Fibroblast of the conjunctiva (primary cell): Measurements from ENCODE around the gene CDKN2B-AS1.

Source experiments
- DNase-seq: peaks from one replicate; pipeline ENCODE4 v3.0.0-alpha.2; 2010; ENCODE audit warnings: low read depth

The CDKN2B-AS1 gene

DNA sequence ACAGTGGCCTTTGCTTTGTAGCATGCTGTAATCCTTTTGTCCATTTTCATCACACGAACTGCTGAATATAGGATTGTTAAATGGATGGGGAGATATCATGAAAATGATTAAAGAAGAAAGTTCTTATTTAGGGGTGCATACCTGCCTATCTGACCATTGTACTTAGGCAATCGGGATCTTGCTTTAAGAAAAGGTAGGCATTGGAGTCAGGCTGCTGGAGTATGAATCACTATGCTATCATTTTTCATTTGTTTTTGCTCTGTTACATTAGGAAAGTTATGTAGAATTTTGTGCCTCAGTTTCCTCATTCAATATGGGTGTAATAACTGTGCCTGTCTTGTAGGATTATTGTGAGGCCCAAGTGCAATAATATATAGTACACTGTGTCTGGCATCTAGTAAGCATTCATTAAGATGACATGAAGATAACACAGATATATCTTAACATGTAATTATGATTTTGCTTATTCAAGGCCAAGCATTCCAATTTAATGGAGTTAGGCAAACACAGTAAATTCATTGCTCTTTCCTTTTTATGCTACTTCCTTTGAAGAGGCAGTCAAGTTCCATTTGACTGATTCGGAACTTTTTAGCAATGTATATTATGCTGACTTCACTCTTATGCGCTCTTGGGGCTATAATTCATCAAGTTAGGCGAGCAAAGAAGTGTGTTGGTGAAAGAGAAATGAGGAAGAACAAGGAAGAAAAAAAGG, 124.4 kb downstream of the CDKN2B-AS1 start:
- no peak for DNase-seq

DNA sequence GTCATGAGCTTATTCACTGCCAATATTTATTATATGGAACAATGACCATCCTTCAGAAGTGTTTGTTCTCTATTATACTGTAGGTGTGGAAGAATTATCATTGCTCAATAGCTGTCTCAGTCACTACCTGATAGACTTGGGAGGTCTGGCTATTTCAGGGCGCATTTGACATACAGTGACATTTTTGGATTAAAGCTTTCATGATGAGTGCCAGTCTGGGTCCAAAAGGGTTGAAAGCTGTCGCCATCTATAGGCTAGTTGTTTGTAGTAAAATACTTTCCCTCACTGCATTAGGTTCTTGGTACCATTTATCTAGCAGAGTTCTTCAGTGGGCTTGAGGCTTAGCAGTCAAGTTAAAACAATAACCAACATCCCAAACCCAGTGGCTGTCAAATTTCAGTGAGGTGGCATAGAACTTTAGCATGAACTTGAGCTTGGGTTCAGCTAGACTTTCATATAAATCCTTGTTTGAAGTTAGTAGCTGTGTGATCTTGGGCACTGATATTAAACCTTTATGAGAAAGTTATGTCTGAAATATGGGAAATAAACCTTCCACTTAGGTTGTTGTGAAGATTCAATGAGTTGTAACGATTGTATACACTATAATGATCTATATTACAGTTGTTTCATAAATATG, 125.0 kb downstream of the CDKN2B-AS1 start:
- peak; percentile 42 for DNase-seq

DNA sequence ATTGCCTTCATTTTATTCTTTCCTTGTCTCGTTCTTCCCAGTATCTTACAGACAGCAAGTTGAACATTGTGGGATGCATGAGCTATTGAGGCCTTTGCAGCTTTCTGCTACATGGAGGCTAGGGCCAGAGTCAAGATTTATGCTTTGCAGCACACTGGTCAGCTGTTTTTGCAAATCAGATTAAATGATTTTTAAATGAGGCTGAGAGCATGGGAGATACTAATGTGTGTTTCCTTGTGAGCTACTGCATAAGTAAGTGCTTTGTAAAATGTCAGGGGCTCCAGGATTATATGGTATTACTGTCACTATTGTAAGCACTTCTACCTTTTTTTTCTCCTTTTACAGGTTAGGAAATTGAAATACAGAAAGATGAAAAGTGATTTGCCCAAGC, 125.6 kb downstream of the CDKN2B-AS1 start:
- DNase-seq, result no peak

DNA sequence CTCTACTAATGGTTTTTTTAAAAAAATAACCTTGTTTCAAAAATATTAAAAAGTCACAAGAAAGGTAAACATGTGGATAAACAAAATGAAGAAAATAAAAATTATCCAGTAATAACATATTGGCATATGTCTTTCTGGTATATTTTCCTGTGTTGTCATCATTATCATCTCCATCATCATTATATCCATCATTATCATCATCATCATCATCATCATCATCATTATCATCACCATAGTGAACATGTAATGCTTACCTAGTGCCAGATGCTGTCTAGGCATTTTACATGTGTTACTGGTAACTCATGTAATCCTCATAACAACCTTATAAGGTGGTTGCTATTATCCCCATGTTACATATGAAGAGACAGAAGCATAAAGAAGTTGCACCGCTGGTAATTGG, 126.0 kb downstream of the CDKN2B-AS1 start:
- DNase-seq, result no peak

DNA sequence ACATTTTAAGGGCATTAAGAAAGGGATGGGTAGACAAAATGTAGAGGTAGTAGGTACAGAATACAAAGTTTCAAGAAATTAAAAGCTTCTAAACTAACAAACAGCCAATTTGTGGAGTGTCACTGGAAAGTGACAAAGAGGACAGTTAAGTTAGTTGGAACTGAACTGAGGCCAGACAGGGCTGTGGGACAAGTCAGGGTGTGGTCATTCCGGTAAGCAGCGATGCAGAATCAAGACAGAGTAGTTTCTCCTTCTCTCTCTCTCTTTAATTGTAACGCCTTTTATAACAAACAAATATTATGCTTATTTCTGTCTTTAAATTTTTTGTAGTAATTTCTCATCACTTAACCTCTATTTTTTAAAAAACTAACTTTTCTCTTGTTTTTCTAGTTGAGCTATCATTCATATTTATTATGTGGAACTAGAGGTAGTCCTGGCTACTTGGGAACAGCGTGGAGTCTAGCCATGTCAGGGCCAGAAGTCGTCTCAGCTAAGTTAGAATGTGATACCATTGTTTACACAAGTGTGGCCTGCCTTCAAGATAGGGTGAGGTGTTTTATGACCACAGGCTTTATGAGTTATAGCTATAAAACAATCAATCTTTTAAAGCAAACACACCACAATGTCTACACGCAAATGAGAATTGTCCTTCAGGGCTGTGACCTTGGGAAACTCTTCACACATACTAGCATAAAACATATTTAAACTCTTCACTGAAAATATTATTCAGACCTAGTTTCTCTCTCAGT, 129.8 kb downstream of the CDKN2B-AS1 start:
- no peak for DNase-seq

DNA sequence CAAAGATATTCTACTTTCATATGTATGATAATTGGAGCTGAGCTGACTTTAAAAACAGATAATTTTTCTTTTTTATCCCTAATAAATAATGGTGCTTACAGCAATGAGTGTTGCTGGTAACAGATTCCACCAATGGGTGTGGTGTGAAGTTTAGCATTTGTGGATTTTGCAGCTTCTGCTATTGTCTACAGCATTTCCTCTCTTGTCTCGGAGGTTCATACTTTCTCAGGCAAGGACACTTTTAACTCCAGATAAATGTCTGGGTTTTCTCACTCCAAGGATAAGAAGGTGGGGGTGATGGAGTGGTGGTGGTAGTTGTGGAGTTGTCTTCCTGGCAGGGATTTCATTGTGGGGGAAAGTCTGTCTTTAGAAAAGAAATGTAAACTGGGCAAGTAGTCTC, 134.5 kb downstream of the CDKN2B-AS1 start:
- no peak for DNase-seq

DNA sequence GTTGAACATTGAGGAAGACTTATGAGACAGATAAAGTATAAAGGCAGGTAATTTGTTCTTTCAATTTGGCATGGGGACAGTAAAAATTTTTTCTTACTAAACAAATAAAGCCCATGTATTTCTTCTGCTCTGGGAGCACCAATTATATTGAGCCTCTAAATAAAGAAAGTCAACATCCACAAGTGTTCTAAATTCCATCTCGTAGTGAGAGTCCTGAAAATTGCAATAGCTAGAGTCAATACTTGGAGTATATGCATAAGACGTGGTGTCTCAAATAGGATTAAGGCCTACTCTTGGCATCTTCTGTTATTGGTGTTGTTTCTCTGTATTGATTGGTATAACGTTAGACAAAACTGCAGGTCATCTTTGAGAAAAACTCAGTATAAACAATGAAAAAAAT, 135.0 kb downstream of the CDKN2B-AS1 start:
- DNase-seq, result no peak

DNA sequence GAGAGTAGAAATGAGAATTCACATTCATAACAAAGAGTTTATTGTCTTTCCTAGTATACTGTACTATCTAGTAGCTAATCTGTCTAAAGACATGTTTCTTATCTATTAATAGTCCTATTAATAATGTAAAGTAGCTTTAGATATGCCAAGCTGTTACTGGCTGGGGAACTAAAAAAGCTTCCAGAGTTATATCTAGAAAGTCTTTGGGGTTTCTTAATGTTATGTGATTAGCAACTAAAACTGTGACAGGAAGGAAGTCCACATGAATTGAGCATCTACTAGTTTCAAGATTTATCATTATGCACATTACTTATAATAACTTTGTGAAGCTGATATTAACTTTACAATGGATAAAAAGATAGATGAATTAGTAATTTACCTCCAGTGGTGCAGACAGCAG, 137.2 kb downstream of the CDKN2B-AS1 start:
- DNase-seq, result no peak

DNA sequence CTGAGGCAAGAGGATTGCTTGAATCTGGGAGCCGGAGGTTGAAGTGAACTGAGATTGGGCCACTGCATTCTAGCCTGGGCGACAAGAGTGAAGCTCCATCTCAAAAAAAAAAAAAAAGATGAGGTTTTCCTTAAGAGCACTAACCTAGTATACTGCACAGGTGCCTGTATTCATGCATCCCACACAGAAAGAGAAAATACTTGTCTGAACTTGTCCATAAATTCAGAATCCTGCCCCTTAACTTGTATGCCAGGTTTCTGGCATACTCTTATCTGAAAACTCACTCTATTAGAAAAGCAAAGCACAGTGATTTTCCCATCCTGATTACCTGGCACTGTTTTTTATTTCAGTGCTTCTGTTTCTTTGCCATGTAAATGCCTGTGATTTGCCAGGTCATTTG, 139.8 kb downstream of the CDKN2B-AS1 start:
- no peak for DNase-seq

DNA sequence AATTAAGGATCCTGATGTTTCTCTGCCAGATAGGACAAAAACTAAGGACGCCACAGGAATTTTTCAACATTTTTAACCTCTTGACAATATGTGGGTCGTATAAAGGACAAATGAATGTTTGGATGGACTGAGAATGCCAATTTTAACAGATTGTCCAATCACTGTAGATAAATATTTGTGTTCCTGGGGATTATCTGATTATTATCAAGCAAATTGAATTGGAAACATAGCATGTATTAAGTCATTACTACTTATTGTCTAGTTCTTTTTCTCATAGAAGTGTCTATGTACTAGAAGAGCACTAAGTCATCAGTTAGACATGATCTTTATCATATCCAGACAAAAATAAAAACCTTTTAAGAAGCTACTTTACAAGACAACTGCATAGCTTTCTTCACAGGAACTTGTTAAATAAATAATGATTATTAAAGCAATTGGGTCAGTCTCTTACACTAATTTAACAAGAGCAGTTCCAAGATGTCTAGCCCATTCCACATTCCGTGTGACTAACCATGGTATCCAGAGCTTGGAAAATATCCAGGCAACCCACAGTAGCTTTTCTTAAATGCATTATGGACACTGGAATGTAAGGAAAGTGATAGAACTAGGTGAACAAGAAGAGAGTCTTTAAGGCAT, 142.0 kb downstream of the CDKN2B-AS1 start:
- no peak for DNase-seq

DNA sequence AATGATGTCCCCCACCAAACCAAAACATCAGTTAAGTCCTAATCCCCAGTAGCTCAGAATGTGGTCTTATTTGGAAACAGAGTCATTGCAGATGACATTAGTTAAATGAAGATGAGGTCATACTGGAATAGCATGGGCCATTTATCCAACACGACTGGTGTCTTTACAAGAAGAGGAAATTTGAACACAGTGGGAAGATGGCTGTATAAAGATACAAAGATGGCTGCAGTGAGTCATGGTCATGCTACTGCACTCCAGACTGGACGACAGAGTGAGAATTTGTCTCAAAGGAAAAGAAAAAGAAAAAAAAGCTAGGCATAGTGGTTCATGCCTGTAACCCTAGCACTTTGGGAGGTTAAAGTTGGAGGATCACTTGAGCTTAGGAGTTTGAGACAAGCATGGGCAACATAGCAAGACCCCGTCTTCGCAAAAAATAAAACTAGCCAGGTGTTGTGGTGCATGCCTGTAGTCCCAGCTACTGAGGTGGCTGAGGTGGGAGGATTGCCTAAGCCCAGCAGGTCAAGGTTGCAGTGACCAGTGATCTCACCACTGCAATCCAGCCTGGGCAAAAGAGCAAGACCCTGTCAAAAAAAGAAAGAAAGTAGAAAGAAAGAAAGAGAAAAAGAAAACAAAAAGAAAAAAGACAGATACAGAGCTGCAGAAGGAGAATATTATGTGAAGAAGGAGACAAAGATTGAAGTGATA, 144.5 kb downstream of the CDKN2B-AS1 start:
- no peak for DNase-seq

DNA sequence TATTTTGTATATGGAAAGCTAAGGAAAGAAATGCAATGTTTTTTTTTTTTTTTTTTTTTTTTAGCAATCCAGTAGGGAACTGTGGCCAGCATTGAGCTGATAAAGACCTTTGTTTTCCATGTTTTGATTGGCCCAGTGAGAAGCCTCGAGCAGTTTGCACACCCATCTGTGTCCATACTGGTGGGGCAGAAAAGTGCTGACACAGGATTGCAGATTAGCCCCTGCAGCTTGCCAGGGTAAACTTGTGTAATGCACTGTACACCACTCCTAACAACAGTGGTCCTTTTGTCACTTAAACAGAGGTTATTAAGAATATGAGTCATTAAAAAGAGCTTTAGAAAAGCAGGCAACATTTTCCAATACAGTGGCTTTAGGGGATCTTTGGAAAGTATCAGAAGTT, 147.3 kb downstream of the CDKN2B-AS1 start:
- DNase-seq, result no peak

DNA sequence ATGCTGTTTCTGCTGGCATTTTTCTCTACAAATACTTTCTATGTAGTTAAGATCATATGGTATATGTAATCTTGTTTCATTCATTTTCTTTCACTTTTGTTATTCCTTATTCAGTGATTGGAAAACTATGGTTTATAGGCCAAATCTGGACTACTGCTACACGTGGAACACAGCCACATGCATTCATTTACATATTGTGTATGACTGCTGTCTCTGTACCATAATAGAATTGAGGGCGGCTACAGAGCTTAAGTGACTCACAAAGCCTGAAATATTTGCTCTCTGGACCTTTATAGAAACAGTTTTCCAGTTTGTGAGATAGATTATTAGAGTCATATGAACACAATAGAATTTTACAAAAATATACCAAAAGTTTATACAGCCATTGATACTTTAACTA, 148.1 kb downstream of the CDKN2B-AS1 start:
- DNase-seq, result no peak

DNA sequence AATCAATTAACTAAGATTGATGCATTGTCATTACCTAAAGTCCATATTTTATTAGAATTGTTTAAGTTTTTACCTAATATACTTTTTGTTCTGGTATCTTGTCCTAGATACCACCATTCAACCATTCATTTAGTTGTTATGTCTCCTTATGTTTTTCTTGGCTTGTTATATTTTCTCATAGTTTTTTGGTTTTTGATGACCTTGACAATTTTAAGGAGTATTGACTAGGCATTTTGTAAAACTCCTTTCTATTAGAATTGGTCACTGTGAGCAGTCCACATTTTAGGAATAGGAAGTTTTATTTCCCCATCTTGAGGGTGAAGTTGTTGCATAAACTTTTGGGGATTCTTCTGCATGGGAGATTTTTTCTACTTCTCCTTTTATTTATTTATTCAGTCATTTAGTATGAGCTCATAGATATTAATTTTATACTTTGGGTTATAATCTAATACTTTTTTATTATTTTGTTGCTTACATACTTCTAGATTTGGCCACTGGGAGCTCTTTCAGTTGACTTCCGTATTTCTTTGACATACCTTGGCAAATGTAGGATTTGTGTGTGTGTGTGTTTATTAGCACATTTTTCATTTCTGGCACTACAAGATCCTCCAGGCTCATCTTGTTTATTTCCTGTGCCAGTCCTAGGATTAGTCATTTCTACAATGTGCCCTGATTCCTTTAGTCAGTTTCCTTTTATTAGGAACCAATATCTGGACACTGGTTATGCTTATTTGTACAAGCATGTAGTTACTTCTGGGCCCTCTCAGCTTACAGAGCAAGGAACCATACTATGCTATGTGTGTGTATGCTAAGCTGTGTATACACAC, 149.4 kb downstream of the CDKN2B-AS1 start:
- no peak for DNase-seq

DNA sequence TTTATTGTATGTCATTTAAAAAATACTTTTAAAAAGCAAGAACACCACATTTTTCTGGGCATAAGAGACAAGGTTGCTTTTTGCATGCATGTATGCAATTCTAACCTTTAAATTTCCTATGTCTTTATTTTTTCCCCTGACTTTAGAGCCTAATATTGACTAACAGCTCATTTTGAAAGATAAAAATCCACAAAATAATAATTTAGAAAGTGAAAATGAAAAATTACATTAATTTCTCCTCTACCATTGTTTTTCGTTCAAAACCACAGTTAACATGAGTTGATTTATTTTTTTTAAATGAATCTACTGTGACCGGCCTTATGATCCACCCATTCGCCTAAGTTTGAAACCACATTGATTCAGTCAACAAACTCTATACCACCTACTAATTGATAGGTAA, 152.0 kb downstream of the CDKN2B-AS1 start:
- no peak for DNase-seq

DNA sequence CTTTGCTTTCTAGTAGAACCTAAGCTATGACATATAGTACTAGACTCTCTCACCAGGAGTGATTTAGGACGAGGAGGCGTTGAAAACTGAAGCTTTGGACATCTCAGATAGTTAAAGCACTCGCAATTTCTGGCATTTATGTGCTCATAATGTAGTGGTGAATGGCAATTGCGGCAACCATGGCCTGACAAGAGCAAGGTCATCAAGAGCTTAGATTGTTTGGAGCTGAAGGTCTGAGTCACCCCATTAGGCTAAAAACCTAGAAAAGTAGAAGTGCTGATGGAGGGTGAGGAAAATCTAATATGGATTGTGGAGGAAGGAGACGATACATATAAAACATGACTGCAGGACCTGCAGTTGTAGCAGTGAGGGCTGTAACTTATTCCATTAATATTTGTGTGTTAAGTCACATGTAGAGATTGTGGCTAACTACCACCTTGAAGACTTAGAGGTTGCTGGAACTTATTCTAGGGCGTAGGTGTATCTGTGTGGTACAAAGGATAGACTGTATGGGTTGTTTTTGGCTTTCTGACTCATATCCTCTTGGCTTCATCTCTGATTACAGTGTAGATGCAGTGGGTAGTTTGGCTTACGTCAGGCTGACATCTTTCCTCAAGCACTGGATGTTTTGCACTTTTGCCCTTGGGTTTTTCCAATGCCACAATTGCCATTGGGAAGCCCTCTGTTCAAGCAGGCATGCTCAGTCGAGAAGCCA, 153.4 kb downstream of the CDKN2B-AS1 start:
- DNase-seq, result peak; percentile 49

DNA sequence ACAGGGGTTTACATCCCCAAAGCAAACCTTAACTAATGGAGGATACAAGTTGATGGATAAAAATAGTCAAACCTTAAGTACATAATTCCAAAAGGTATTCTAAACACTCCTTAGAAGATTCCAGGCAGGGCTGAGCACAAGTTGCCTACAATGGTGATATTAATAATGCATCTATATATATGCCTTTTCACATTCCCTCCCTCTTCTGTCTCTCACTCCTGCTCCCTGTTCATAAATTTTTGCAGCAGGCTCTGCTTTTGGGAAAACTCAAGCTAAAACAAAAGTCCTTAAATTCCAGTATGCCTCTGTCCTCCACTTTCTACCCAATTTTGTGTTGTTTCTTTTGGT, 153.9 kb downstream of the CDKN2B-AS1 start:
- no peak for DNase-seq

DNA sequence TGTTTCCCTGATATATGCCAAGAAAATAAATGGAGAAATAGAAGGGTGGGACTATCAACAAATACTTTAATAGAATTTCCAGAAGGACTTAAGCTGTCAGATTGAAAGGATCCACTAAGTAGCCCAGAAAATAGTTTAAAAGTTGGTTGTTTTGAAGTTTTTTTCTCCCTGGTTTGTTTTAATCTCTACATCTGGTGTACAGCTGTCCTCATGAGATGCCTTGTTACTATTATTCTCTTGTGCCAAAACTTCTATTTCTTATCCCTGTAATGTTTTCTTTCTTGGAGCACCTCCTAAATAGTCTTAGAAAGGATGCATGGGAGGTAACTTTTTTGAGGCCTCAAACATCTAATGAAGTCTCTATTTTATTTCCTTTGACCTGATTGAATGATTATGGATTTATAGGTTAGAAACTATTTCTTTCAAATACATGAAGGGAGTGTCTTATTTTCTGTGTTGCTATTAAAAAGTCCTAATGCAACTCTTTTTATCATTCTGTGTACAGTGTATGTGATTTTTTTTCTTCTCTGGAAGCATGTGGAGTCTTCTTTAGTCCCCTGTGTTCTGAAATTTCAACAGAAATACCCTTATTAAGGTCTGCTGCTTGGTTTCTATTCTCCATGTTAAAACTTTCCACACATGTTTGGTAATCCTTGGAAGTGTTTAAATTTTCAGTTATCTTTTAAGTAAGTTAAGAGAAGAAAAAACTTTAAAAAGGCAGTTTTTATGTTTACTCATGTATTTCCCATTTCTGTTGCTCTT, 154.5 kb downstream of the CDKN2B-AS1 start:
- no peak for DNase-seq

DNA sequence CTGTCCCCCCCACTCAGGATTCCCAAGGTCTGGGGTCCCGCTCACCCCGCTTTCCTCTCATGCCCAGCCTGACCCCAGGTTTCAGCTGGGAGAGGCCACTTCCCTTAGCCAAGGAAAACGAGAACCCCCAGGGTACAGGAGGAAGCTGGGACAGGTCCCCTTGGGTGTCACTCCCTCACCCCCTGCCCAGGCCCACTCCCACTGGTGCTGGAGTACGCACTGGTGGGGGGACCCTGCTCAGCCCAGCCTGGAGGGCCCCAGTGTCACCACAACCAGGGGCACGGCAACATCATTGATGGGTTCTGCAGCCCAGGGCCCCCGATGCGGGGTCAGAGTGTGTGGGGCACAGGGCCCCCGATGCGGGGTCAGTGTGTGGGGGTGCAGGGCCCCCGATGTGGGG, 159.5 kb downstream of the CDKN2B-AS1 start:
- DNase-seq, result no peak

DNA sequence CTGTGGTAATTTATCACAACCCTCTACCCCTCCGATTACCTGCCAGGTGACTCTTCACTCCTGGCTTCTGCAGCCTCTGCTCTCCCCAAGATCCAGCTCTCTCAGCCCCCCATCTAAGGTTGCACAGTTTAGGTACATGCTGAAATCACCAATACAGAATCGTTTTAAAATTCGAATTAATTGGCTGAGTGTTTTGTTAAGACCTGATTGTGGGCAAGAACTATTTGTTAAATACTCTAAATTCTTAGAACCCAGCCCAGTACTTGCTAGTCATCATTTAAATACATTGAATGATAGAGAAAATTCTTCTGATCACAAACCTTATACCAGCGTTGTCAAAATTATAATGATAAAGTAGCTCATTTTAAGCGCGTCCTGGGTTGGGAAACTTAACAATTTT, 162.0 kb downstream of the CDKN2B-AS1 start:
- no peak for DNase-seq
